HUES48 (cell line): ENCODE data around the gene ANP32E.

ENCODE experiments used
- H3K27ac ChIP-seq: one replicate; pipeline ENCODE4 v1.7.0; 2013; ENCODE audit warnings: low read depth, low read length, inconsistent platforms
- H3K27me3 ChIP-seq: 2 replicates; pipeline ENCODE4 v1.6.1; 2013; ENCODE audit warnings: mild to moderate bottlenecking, low read length; ENCODE audit not compliant: control insufficient read depth, insufficient read depth
- H3K36me3 ChIP-seq: 2 replicates; pipeline ENCODE4 v1.6.1; 2013; ENCODE audit warnings: low read length; ENCODE audit not compliant: control insufficient read depth, insufficient read depth
- H3K4me1 ChIP-seq: 2 replicates; pipeline ENCODE4 v1.6.1; 2013; ENCODE audit warnings: mild to moderate bottlenecking, low read length; ENCODE audit not compliant: control insufficient read depth, insufficient read depth
- H3K4me3 ChIP-seq: 2 replicates; pipeline ENCODE4 v1.5.1; 2013; ENCODE audit warnings: mild to moderate bottlenecking, low read depth, low read length
- H3K9ac ChIP-seq: 2 replicates; pipeline ENCODE4 v1.6.1; 2013; ENCODE audit warnings: mild to moderate bottlenecking, low read depth, low read length, moderate library complexity
- H3K9me3 ChIP-seq: 2 replicates; pipeline ENCODE4 v1.6.1; 2013; ENCODE audit warnings: low read length; ENCODE audit not compliant: control insufficient read depth, insufficient read depth

ANP32E gene

GRCh38 chr1:150235852-150236613 lies at the start of gene ANP32E:
Gene ANP32E, minus strand, starts transcription at chr1:150236112. Its CDS starts 326 bp downstream, at chr1:150235786.
- peaks cover 8% of the 10 kb centered on the region for H3K36me3 ChIP-seq

GRCh38 chr1:150283260-150283659 lies 47.3 kb upstream of the ANP32E start:
- H3K4me1 ChIP-seq: peaks cover 12% of the 10 kb centered on the region; the same call in 1 of the 2 replicates
- no peaks in the 10 kb centered on the region for H3K9me3 ChIP-seq
- H3K4me3 ChIP-seq: peak overlapping the region; percentile 73
- peaks cover 24% of the 10 kb centered on the region for H3K36me3 ChIP-seq
- peaks cover 12% of the 10 kb centered on the region; the same call in 1 of the 2 replicates for H3K27me3 ChIP-seq
- peak overlapping the region; percentile 68; the same call in 1 of the 2 replicates for H3K9ac ChIP-seq
- no peak overlapping the region for H3K27ac ChIP-seq

More at GRCh38 chr1:150235852-150236613, at the start of gene ANP32E:
- H3K27me3 ChIP-seq: no peaks in the 10 kb centered on the region
- peak within 1 kb of the TSS; percentile 97 for H3K27ac ChIP-seq
- no peaks in the 10 kb centered on the region for H3K9me3 ChIP-seq
- H3K4me1 ChIP-seq: peaks cover 20% of the 10 kb centered on the region
- H3K4me3 ChIP-seq: peak within 1 kb of the TSS; percentile 80
- peak within 1 kb of the TSS; percentile 89 for H3K9ac ChIP-seq

GRCh38 chr1:150282558-150282958 lies 46.6 kb upstream of the ANP32E start:
- peak overlapping the region; percentile 73 for H3K4me3 ChIP-seq
- H3K36me3 ChIP-seq: peaks cover 22% of the 10 kb centered on the region
- H3K9ac ChIP-seq: peak overlapping the region; percentile 68
- H3K4me1 ChIP-seq: peaks cover 12% of the 10 kb centered on the region; the same call in 1 of the 2 replicates
- H3K27ac ChIP-seq: no peak overlapping the region
- no peaks in the 10 kb centered on the region for H3K9me3 ChIP-seq
- H3K27me3 ChIP-seq: peaks cover 12% of the 10 kb centered on the region; the same call in 1 of the 2 replicates

- peak within 1 kb of the TSS; percentile 84 for H3K9ac ChIP-seq
- peak within 1 kb of the TSS; percentile 73 for H3K4me3 ChIP-seq
These were observed 46.0 kb upstream of the ANP32E start, which contains the start of gene CIART for GRCh38 chr1:150281758-150282557. Gene CIART, plus strand, starts transcription at chr1:150282554. Its CDS starts 714 bp downstream, at chr1:150283268.

GRCh38 chr1:150281221-150281757 lies 45.4 kb upstream of the ANP32E start:
- H3K27ac ChIP-seq: peak overlapping the region; percentile 63
- H3K4me3 ChIP-seq: peak overlapping the region; percentile 67
- H3K9me3 ChIP-seq: no peaks in the 10 kb centered on the region
- H3K36me3 ChIP-seq: peaks cover 13% of the 10 kb centered on the region
- H3K27me3 ChIP-seq: peaks cover 12% of the 10 kb centered on the region; the same call in 1 of the 2 replicates
- H3K4me1 ChIP-seq: peaks cover 12% of the 10 kb centered on the region; the same call in 1 of the 2 replicates
- peak overlapping the region; percentile 84 for H3K9ac ChIP-seq

More at GRCh38 chr1:150281758-150282557, 46.0 kb upstream of the ANP32E start, which contains the start of gene CIART:
- peaks cover 12% of the 10 kb centered on the region; the same call in 1 of the 2 replicates for H3K27me3 ChIP-seq
- peaks cover 19% of the 10 kb centered on the region for H3K36me3 ChIP-seq
- no peaks in the 10 kb centered on the region for H3K9me3 ChIP-seq
- H3K4me1 ChIP-seq: peaks cover 12% of the 10 kb centered on the region; the same call in 1 of the 2 replicates
- H3K27ac ChIP-seq: peak within 1 kb of the TSS; percentile 63

GRCh38 chr1:150280138-150280707 lies 44.3 kb upstream of the ANP32E start:
- peaks cover 12% of the 10 kb centered on the region; the same call in 1 of the 2 replicates for H3K27me3 ChIP-seq
- H3K36me3 ChIP-seq: peaks cover 13% of the 10 kb centered on the region
- no peak overlapping the region for H3K27ac ChIP-seq
- H3K4me3 ChIP-seq: no peak overlapping the region
- H3K4me1 ChIP-seq: peaks cover 12% of the 10 kb centered on the region; the same call in 1 of the 2 replicates
- H3K9me3 ChIP-seq: no peaks in the 10 kb centered on the region
- no peak overlapping the region for H3K9ac ChIP-seq

GRCh38 chr1:150273311-150273710 lies 37.4 kb upstream of the ANP32E start:
- Histone ChIP-seq H3K27ac (no peak overlapping the region), H3K27me3 (no peaks in the 10 kb centered on the region), H3K4me3 (peak overlapping the region; percentile 48; the same call in 1 of the 2 replicates), H3K36me3 (peaks cover 2% of the 10 kb centered on the region; the same call in 1 of the 2 replicates), H3K9ac (no peak overlapping the region), H3K9me3 (no peaks in the 10 kb centered on the region), H3K4me1 (peaks cover 17% of the 10 kb centered on the region)

GRCh38 chr1:150271291-150271959 lies 35.5 kb upstream of the ANP32E start:
- Histone ChIP-seq H3K4me3 (no peak overlapping the region), H3K27ac (no peak overlapping the region), H3K36me3 (peaks cover 13% of the 10 kb centered on the region), H3K4me1 (peaks cover 20% of the 10 kb centered on the region), H3K9me3 (no peaks in the 10 kb centered on the region), H3K27me3 (no peaks in the 10 kb centered on the region), H3K9ac (no peak overlapping the region)

- peaks cover 20% of the 10 kb centered on the region for H3K4me1 ChIP-seq
- peak overlapping the region; percentile 64 for H3K9ac ChIP-seq
These were observed 33.5 kb upstream of the ANP32E start for GRCh38 chr1:150269451-150269850.

More at GRCh38 chr1:150269451-150269850, 33.5 kb upstream of the ANP32E start:
- Histone ChIP-seq H3K27ac (peak overlapping the region; percentile 94), H3K36me3 (peaks cover 30% of the 10 kb centered on the region), H3K27me3 (no peaks in the 10 kb centered on the region), H3K4me3 (peak overlapping the region; percentile 99), H3K9me3 (no peaks in the 10 kb centered on the region)
